H1 (cell line): ENCODE results near the gene RBBP6. TPM values are rescaled to one million over a fixed set of nuclear protein-coding genes. Genes with fewer than 3 reads are reported as not detected.

Experiments used
- CTCF ChIA-PET: fragments of 300-600 bp; sonication (Branson Sonifier 250); formaldehyde crosslinking; loops from one replicate; lab custom pipeline; 2021; ENCODE audit not compliant: partially characterized antibody; lab: Charles Lee
- POLR2A ChIA-PET: fragments of 300-600 bp; sonication (Branson Sonifier 250); formaldehyde crosslinking; loops from one replicate; lab custom pipeline; 2021; ENCODE audit warnings: inconsistent platforms; ENCODE audit not compliant: partially characterized antibody; lab: Charles Lee
- DNase-seq, 2 experiments: peaks; one replicate each; pipeline versions ENCODE4 v3.0.0 to v3.0.0-alpha.2; 2010 to 2022; ENCODE audit warnings: low spot score in 2 of 2, low read depth in 1 of 2, mixed read lengths in 1 of 2
- FAIRE-seq: peaks from 2 replicates; lab custom pipeline; 2011; peaks lifted over from hg19 to GRCh38; lab: Jason Lieb, UNC
- H2AFZ ChIP-seq: 2 replicates; pipeline ENCODE4 v1.8.1; 2012; ENCODE audit warnings: low read length, inconsistent platforms
- H2AK5ac ChIP-seq: 2 replicates; pipeline ENCODE4 v1.6.1; 2013; ENCODE audit warnings: low read depth, low read length
- H2BK120ac ChIP-seq: replicated peaks from 2 replicates; pipeline ENCODE3; 2013; ENCODE audit warnings: low read depth, low read length, inconsistent platforms
- H2BK12ac ChIP-seq: 2 replicates; pipeline ENCODE4 v1.6.1; 2013; ENCODE audit warnings: low read depth, low read length
- H2BK15ac ChIP-seq: 2 replicates; pipeline ENCODE4 v1.6.1; 2013; ENCODE audit warnings: low read length
- H2BK20ac ChIP-seq: 2 replicates; pipeline ENCODE4 v1.6.1; 2013; ENCODE audit warnings: low read length
- H2BK5ac ChIP-seq: 2 replicates; pipeline ENCODE4 v1.6.1; 2013; ENCODE audit warnings: low read depth, low read length
- H3K14ac ChIP-seq: 2 replicates; pipeline ENCODE4 v1.6.1; 2013; ENCODE audit warnings: inconsistent platforms; ENCODE audit not compliant: insufficient read length
- H3K18ac ChIP-seq: 2 replicates; pipeline ENCODE4 v1.6.1; 2013; ENCODE audit warnings: low read length; ENCODE audit errors: extremely low read depth
- H3K23ac ChIP-seq: 2 replicates; pipeline ENCODE4 v1.6.1; 2013; ENCODE audit warnings: inconsistent platforms; ENCODE audit not compliant: insufficient read length
- H3K23me2 ChIP-seq: 2 replicates; pipeline ENCODE4 v1.6.1; 2013; ENCODE audit warnings: low read depth, low read length
- H3K27ac ChIP-seq: 2 replicates; pipeline ENCODE4 v1.6.1; 2011; ENCODE audit warnings: low read depth, low read length, inconsistent platforms
- H3K27me3 ChIP-seq, 4 experiments: replicated peaks in 1 of 4; 1 replicate in 1 of 4; 2 replicates in 3 of 4; pipeline versions ENCODE4 v1.6.1 to v1.8.1; 2011 to 2013; ENCODE audit warnings: low read length in 3 of 4, mild to moderate bottlenecking in 3 of 4, inconsistent platforms in 2 of 4, mixed read lengths in 2 of 4, moderate library complexity in 1 of 4; ENCODE audit not compliant: control insufficient read depth in 3 of 4, insufficient read depth in 3 of 4; ENCODE audit errors: extremely low read depth in 1 of 4
- H3K36me3 ChIP-seq, 4 experiments: 2 replicates each; pipeline versions ENCODE4 v1.6.1 to v1.8.1; 2011 to 2013; ENCODE audit warnings: mild to moderate bottlenecking in 4 of 4, low read length in 3 of 4, moderate library complexity in 2 of 4, control low read depth in 1 of 4, inconsistent platforms in 1 of 4; ENCODE audit not compliant: insufficient read depth in 4 of 4, control insufficient read depth in 2 of 4
- H3K4ac ChIP-seq: replicated peaks from 2 replicates; pipeline ENCODE3; 2013; ENCODE audit warnings: low read length, low read depth, mixed read lengths, inconsistent platforms; ENCODE audit not compliant: insufficient read length
- H3K4me1 ChIP-seq, 4 experiments: replicated peaks in 1 of 4; 1 replicate in 1 of 4; 2 replicates in 3 of 4; pipeline versions ENCODE4 v1.6.1 to v1.8.1; 2011 to 2013; ENCODE audit warnings: low read length in 3 of 4, inconsistent platforms in 2 of 4, mixed read lengths in 1 of 4; ENCODE audit not compliant: insufficient read depth in 4 of 4, control insufficient read depth in 3 of 4
- H3K4me2 ChIP-seq, 2 experiments: 2 replicates each; pipeline versions ENCODE4 v1.6.1 to v1.8.1; 2011 to 2013; ENCODE audit warnings: low read depth in 2 of 2, low read length in 2 of 2, control low read depth in 1 of 2, inconsistent platforms in 1 of 2, mild to moderate bottlenecking in 1 of 2; ENCODE audit not compliant: insufficient read depth in 1 of 2
- H3K4me3 ChIP-seq, 4 experiments: fragments of 200-600, 300-600 bp in 1 of 4; sonication (generic), shearing (Covaris generic), sonication (Bioruptor Twin) in 1 of 4; 2 replicates each; pipeline versions ENCODE4 v1.5.1 to v1.8.1; 2011 to 2016; ENCODE audit warnings: low read length in 4 of 4, low read depth in 3 of 4, control low read depth in 2 of 4, inconsistent platforms in 2 of 4, mild to moderate bottlenecking in 2 of 4, mixed read lengths in 1 of 4, moderate library complexity in 1 of 4; ENCODE audit not compliant: insufficient read depth in 2 of 4; ENCODE audit errors: extremely low read depth in 1 of 4
- H3K56ac ChIP-seq: replicated peaks from 2 replicates; pipeline ENCODE3; 2013; ENCODE audit warnings: low read depth, mild to moderate bottlenecking, mixed read lengths, low read length, inconsistent platforms; ENCODE audit not compliant: insufficient read length
- H3K79me1 ChIP-seq: 2 replicates; pipeline ENCODE4 v1.6.1; 2013; ENCODE audit warnings: low read depth, low read length, control low read depth
- H3K79me2 ChIP-seq, 2 experiments: 2 replicates each; pipeline versions ENCODE4 v1.6.1 to v1.8.1; 2012 to 2013; ENCODE audit warnings: low read length in 2 of 2, mild to moderate bottlenecking in 2 of 2, inconsistent platforms in 1 of 2; ENCODE audit not compliant: insufficient read depth in 2 of 2, control insufficient read depth in 1 of 2
- H3K9ac ChIP-seq, 4 experiments: replicated peaks in 1 of 4; 1 replicate in 1 of 4; 2 replicates in 3 of 4; pipeline versions ENCODE4 v1.6.1 to v1.8.1; 2011 to 2013; ENCODE audit warnings: low read depth in 3 of 4, low read length in 3 of 4, control low read depth in 2 of 4, mild to moderate bottlenecking in 2 of 4, moderate library complexity in 2 of 4, inconsistent platforms in 1 of 4; ENCODE audit errors: extremely low read depth in 1 of 4
- H3K9me3 ChIP-seq, 2 experiments: 2 replicates each; pipeline versions ENCODE4 v1.6.1 to v1.8.1; 2012 to 2013; ENCODE audit warnings: mild to moderate bottlenecking in 2 of 2, moderate library complexity in 2 of 2, control low read depth in 1 of 2, inconsistent platforms in 1 of 2, low read depth in 1 of 2, low read length in 1 of 2, mixed read lengths in 1 of 2; ENCODE audit not compliant: insufficient read depth in 2 of 2
- H4K20me1 ChIP-seq, 2 experiments: replicated peaks in 1 of 2; 2 replicates each; pipeline versions ENCODE3 to v1.8.1; 2011 to 2013; ENCODE audit warnings: inconsistent platforms in 2 of 2, low read length in 2 of 2, mild to moderate bottlenecking in 1 of 2; ENCODE audit not compliant: insufficient read depth in 2 of 2, control insufficient read depth in 1 of 2
- H4K5ac ChIP-seq: 2 replicates; pipeline ENCODE4 v1.6.1; 2013; ENCODE audit warnings: low read length, low read depth, mixed read lengths, inconsistent platforms; ENCODE audit not compliant: insufficient read length
- H4K8ac ChIP-seq: 2 replicates; pipeline ENCODE4 v1.8.0; 2013; ENCODE audit warnings: mild to moderate bottlenecking, moderate library complexity, low read length, inconsistent platforms; ENCODE audit not compliant: insufficient read depth; ENCODE audit errors: extremely low read depth
- H4K91ac ChIP-seq: replicated peaks from 2 replicates; pipeline ENCODE3; 2013; ENCODE audit warnings: low read length, mixed read lengths, inconsistent platforms; ENCODE audit not compliant: insufficient read length
- GABPA ChIP-seq: IDR thresholded peaks from 2 replicates; pipeline ENCODE4 v1.6.1; 2011; ENCODE audit warnings: mild to moderate bottlenecking, low read length, moderate library complexity, borderline replicate concordance; ENCODE audit not compliant: insufficient read depth
- SIRT6 ChIP-seq: IDR thresholded peaks from one replicate; pipeline ENCODE4 v1.7.1; 2012; ENCODE audit warnings: low read length, inconsistent platforms
- WGBS, 2 experiments: shearing (Covaris generic) in 1 of 2; methylation state at CpG; one replicate each; pipeline versions ENCODE4 v1.1.6 to v1.1.7; 2013 to 2015; ENCODE audit warnings: low lambda C conversion rate in 2 of 2, mixed read lengths in 2 of 2, inconsistent platforms in 1 of 2, low coverage in 1 of 2, missing lambda C conversion rate in 1 of 2; ENCODE audit not compliant: insufficient replicate concordance in 2 of 2, insufficient coverage in 1 of 2, insufficient read length in 1 of 2; ENCODE audit errors: extremely low coverage in 1 of 2, missing lambda C conversion rate in 1 of 2; 5-methylcytosine and 5-hydroxymethylcytosine counted together
- polyA plus RNA-seq, 7 experiments: library from polyadenylated mRNA; depleted of rRNA in 3 of 7; stranded (reverse) in 5 of 7; unstranded in 2 of 7; fragments of >200 nt in 5 of 7; fragments of 200-250 nt in 2 of 7; gene quantifications; 1 replicate in 5 of 7; 2 replicates in 1 of 7; 4 replicates in 1 of 7; pipeline versions ENCODE4 v1.2.1 to v1.2.3, GENCODE V29; 2011 to 2013; ENCODE audit warnings: missing spikeins in 2 of 7, mixed read lengths in 2 of 7
- total RNA-seq: library from RNA; stranded (reverse); fragmentation: NEBNext Ultra II Directional; extraction: Animal tissue kit (Norgen Biotek cat#: 25700); gene quantifications from 2 replicates; pipeline ENCODE4 v1.2.1, GENCODE V29; 2021

Gene RBBP6
- total and polyA plus RNA-seq, 2 of the 8 experiments (the other 6 are each of a cell fraction or from before 2014, with no cell fraction given), result 22.5 to 54.5 TPM

DNA sequence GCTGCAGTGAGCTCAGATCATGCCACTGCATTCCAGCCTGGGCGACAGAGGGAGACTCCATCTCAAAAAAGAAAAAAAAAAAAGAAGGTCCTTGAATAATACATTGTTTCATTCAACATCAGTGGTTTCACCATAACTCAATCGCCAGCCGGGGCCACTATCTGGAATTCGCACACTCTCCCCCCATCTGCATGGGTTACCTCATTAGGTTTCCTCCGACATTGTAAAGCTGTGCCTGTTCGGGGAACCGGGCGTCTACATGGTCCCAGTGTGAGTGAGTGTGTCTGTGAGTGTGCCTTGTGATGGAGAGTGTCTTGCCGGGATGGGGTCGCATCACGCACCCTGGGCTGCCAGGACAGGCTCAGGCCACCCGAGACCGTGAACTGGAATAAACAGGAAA lies 16.6 kb upstream of the RBBP6 start:
- Histone ChIP-seq H3K4me2 (no peak overlapping the region), H4K20me1 (no peaks in the 10 kb centered on the region), H3K9ac (no peak overlapping the region), H2BK12ac (no peak overlapping the region), H3K23ac (no peak overlapping the region), H3K79me1 (no peaks in the 10 kb centered on the region), H3K9me3 (no peaks in the 10 kb centered on the region), H3K27ac (no peak overlapping the region), H3K4ac (no peak overlapping the region), H3K4me3 (no peak overlapping the region), H3K14ac (no peak overlapping the region), H4K8ac (no peak overlapping the region), H3K36me3 (no peaks in the 10 kb centered on the region), H4K91ac (no peak overlapping the region), H4K5ac (no peak overlapping the region), H2BK15ac (no peak overlapping the region), H2AK5ac (no peak overlapping the region), H3K79me2 (no peaks in the 10 kb centered on the region), H2BK120ac (no peak overlapping the region), H2BK20ac (no peak overlapping the region), H3K23me2 (no peaks in the 10 kb centered on the region), H3K56ac (no peak overlapping the region), H3K18ac (no peak overlapping the region), H3K4me1 (no peaks in the 10 kb centered on the region), H3K27me3 (no peaks in the 10 kb centered on the region), H2AFZ (no peak overlapping the region), H2BK5ac (no peak overlapping the region)
- FAIRE-seq (no peak), DNase-seq (no peak)
- CTCF ChIA-PET, result interaction anchor here (0.7 to 2.3 kb wide), 8 partner anchors 8 to 477 kb away, joined by 3 to 7 read pairs (median 4); no protein-coding TSS in a partner anchor
- WGBS, 2 experiments, result 86% methylated on average over 13 of the region's 13 CpGs; no CpG with 5 or more reads in 1 of the 2 experiments
- POLR2A ChIA-PET, result interaction anchor here (2.3 kb wide), 1 partner anchor 16 kb away, joined by 7 read pairs; the partner anchor contains the start of gene RBBP6
- no peak for TF ChIP-seq SIRT6
- no peak for TF ChIP-seq GABPA
